Panc1 (cell line): Measurements from ENCODE around the gene NR6A1. TPM values are rescaled to one million over a fixed set of nuclear protein-coding genes. Genes with fewer than 3 reads are reported as not detected.

ENCODE experiments used
- ATAC-seq: fragments of 200-7000 bp; cut with Tn5 transposase; 2 replicates; pipeline ENCODE4 v1.9.1; 2020; ENCODE audit warnings: mild to moderate bottlenecking, moderate library complexity
- BruUV-seq: library from RNA; stranded (reverse); fragments of 400-500 nt; replicated peaks from 2 replicates; lab custom pipeline; 2021; lab: Mats Ljungman, UMichigan
- CTCF ChIA-PET: fragments of 300-600 bp; sonication (Branson Sonifier 250); formaldehyde crosslinking; loops from one replicate; lab custom pipeline; 2022; ENCODE audit warnings: antibody characterized with exemption; lab: Charles Lee
- POLR2A ChIA-PET: fragments of 300-600 bp; sonication (Branson Sonifier 250); formaldehyde crosslinking; loops from one replicate; lab custom pipeline; 2022; ENCODE audit warnings: antibody characterized with exemption; lab: Charles Lee
- DNase-seq: peaks from one replicate; pipeline ENCODE4 v3.0.0-alpha.2; 2010; ENCODE audit warnings: low read depth, low spot score
- H3K27ac ChIP-seq: 2 replicates; pipeline ENCODE4 v1.5.1; 2011; ENCODE audit warnings: mild to moderate bottlenecking, low read length, inconsistent platforms
- H3K27me3 ChIP-seq: fragments of 200-500 bp; sonication (Bioruptor generic); 2 replicates; pipeline ENCODE4 v1.6.0; 2014; ENCODE audit warnings: low read length, inconsistent platforms; ENCODE audit not compliant: control insufficient read depth, insufficient read depth
- H3K36me3 ChIP-seq: fragments of 200-500 bp; sonication (Bioruptor generic); 2 replicates; pipeline ENCODE4 v1.5.1; 2014; ENCODE audit warnings: inconsistent platforms, mild to moderate bottlenecking, low read length, moderate library complexity; ENCODE audit not compliant: control insufficient read depth, insufficient read depth
- H3K4me1 ChIP-seq: 2 replicates; pipeline ENCODE4 v1.5.1; 2011; ENCODE audit warnings: inconsistent platforms, mild to moderate bottlenecking, low read length, moderate library complexity; ENCODE audit not compliant: control insufficient read depth, insufficient read depth
- H3K4me3 ChIP-seq, 2 experiments: 2 replicates each; pipeline ENCODE4 v1.5.1; 2011 to 2012; ENCODE audit warnings: low read depth in 2 of 2, low read length in 2 of 2, mild to moderate bottlenecking in 2 of 2, inconsistent platforms in 1 of 2, moderate library complexity in 1 of 2
- H3K9me3 ChIP-seq: fragments of 200-500 bp; sonication (Bioruptor generic); 2 replicates; pipeline ENCODE4 v1.5.1; 2014; ENCODE audit warnings: low read depth, mild to moderate bottlenecking, inconsistent platforms, low read length, moderate library complexity; ENCODE audit not compliant: control insufficient read depth, insufficient read depth
- POLR2AphosphoS5 ChIP-seq: IDR thresholded peaks from 2 replicates; pipeline ENCODE4 v1.6.1; 2012; ENCODE audit warnings: mild to moderate bottlenecking, low read depth, low read length, moderate library complexity
- REST ChIP-seq, 2 experiments: IDR thresholded peaks; 2 replicates each; pipeline ENCODE4 v1.6.1; 2011 to 2012; ENCODE audit warnings: low read depth in 2 of 2, control low read depth in 1 of 2, low read length in 1 of 2, mild to moderate bottlenecking in 1 of 2, moderate library complexity in 1 of 2; ENCODE audit not compliant: insufficient read depth in 1 of 2
- SIN3A ChIP-seq: IDR thresholded peaks from 2 replicates; pipeline ENCODE4 v1.6.1; 2012; ENCODE audit warnings: low read depth, mild to moderate bottlenecking, low read length, moderate library complexity, borderline replicate concordance; ENCODE audit not compliant: insufficient read depth
- TCF7L2 ChIP-seq: IDR thresholded peaks from 2 replicates; pipeline ENCODE4 v1.6.1; 2011; ENCODE audit warnings: mild to moderate bottlenecking, low read depth, low read length, inconsistent platforms
- in situ Hi-C: cut with HindIII; loops from 2 replicates; pipeline ENCODE4 v1.10.0; 2016; ENCODE audit warnings: low sequenced_read_pairs, low pct_unique_long_range_greater_than_20kb
- intact Hi-C: fragments of 100-400 bp; cut with micrococcal nuclease; formaldehyde crosslinking; loops from one replicate; pipeline ENCODE4 v1.10.0; 2022; ENCODE audit not compliant: unreplicated experiment
- total RNA-seq: library from RNA; stranded (reverse); gene quantifications from one replicate; pipeline ENCODE4 v1.2.1, GENCODE V29; 2021; ENCODE audit not compliant: unreplicated experiment
- TF ChIP-seq, protein P1 (sequence below): fragments of 450-650 bp; IDR thresholded peaks from 2 replicates; pipeline ENCODE4 v1.5.1; 2017; ENCODE audit warnings: mild to moderate bottlenecking

Gene NR6A1
- total RNA-seq, 1 experiment from 2014 or later: 7.6 TPM

DNA sequence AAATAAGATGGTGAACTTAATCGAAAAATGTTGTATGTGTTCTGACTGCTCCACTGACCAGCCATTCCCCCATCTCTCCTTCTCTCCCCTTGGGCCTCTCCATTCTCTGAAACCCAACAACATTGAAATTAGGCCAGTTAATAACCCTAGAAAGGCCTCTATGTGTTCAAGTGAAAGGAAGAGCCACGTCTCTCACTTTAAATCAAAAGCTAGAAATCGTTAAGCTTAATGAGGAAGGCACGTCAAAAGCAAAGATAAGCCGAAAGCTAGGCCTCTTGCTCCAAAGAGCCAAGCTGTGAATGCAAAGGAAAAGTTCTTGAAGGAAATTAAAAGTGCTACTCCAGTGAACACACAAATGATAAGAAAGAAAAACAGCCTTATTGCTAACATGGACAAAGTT lies 186.5 kb downstream of the NR6A1 start:
- Histone ChIP-seq H3K4me1 (no peaks in the 10 kb centered on the region), H3K4me3 (no peak overlapping the region), H3K27ac (no peak overlapping the region), H3K36me3 (no peaks in the 10 kb centered on the region), H3K27me3 (no peaks in the 10 kb centered on the region), H3K9me3 (no peaks in the 10 kb centered on the region)
- TF ChIP-seq POLR2AphosphoS5 (no peak), REST (IDR thresholded peaks at IDR 0.05; ENCODE audit: insufficient read depth in 1 of 2, low read depth in 2 of 2, low read length in 1 of 2) (no peak), SIN3A (no peak), TCF7L2 (no peak)
- TF ChIP-seq, protein P1, sequence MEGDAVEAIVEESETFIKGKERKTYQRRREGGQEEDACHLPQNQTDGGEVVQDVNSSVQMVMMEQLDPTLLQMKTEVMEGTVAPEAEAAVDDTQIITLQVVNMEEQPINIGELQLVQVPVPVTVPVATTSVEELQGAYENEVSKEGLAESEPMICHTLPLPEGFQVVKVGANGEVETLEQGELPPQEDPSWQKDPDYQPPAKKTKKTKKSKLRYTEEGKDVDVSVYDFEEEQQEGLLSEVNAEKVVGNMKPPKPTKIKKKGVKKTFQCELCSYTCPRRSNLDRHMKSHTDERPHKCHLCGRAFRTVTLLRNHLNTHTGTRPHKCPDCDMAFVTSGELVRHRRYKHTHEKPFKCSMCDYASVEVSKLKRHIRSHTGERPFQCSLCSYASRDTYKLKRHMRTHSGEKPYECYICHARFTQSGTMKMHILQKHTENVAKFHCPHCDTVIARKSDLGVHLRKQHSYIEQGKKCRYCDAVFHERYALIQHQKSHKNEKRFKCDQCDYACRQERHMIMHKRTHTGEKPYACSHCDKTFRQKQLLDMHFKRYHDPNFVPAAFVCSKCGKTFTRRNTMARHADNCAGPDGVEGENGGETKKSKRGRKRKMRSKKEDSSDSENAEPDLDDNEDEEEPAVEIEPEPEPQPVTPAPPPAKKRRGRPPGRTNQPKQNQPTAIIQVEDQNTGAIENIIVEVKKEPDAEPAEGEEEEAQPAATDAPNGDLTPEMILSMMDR: no peak
- ChIA-PET CTCF (no interaction called here), POLR2A (no interaction called here)
- ATAC-seq (no peak), DNase-seq (no peak)
- no TSS peak for BruUV-seq
- intact Hi-C loops (no loop called here), in situ Hi-C loops (no loop called here)

- Histone ChIP-seq H3K36me3 (no peaks in the 10 kb centered on the region), H3K4me1 (no peaks in the 10 kb centered on the region), H3K27me3 (no peaks in the 10 kb centered on the region), H3K4me3 (no peak overlapping the region), H3K9me3 (no peaks in the 10 kb centered on the region), H3K27ac (no peak overlapping the region)
- ATAC-seq: no peak; the same call in 1 of the 2 replicates
- no peak for TF ChIP-seq POLR2AphosphoS5
- TF ChIP-seq, protein P1: no peak
- no peak for TF ChIP-seq TCF7L2
- no peak for TF ChIP-seq REST (IDR thresholded peaks at IDR 0.05; ENCODE audit: insufficient read depth in 1 of 2, low read depth in 2 of 2, low read length in 1 of 2)
- no peak for TF ChIP-seq SIN3A
- no TSS peak for BruUV-seq
- POLR2A ChIA-PET: no interaction called here
- CTCF ChIA-PET: no interaction called here
- in situ Hi-C loops: no loop called here
- no peak for DNase-seq
- intact Hi-C loops: no loop called here
Measured at GRCh38 chr9:124583134-124583533, 188.0 kb downstream of the NR6A1 start.
